ENCODE measurements around the gene ANO9.

ANO9 gene

GRCh38 chr11:441418-442274 is at the start of gene ANO9:
Gene ANO9, minus strand, starts transcription at chr11:442011. Its CDS starts 85 bp downstream, at chr11:441926.
- no peak for DNase-seq (ENCODE audit: low spot score)

- no peak for DNase-seq (ENCODE audit: low spot score)
Observed at GRCh38 chr11:491358-491757, 49.5 kb upstream of the ANO9 start.

- no peak for DNase-seq (ENCODE audit: low spot score)
Observed at GRCh38 chr11:490930-491260, 49.1 kb upstream of the ANO9 start.

- DNase-seq (ENCODE audit: low spot score), result no peak
Observed at GRCh38 chr11:490186-490929, 48.5 kb upstream of the ANO9 start.

GRCh38 chr11:489610-490185 is 47.9 kb upstream of the ANO9 start:
- DNase-seq (ENCODE audit: low spot score), result no peak

- no peak for DNase-seq (ENCODE audit: low spot score)
Observed at GRCh38 chr11:488992-489391, 47.2 kb upstream of the ANO9 start.

GRCh38 chr11:488579-488978 is 46.8 kb upstream of the ANO9 start:
- no peak for DNase-seq (ENCODE audit: low spot score)

GRCh38 chr11:488062-488461 is 46.3 kb upstream of the ANO9 start:
- no peak for DNase-seq (ENCODE audit: low spot score)

GRCh38 chr11:487571-488021 is 45.8 kb upstream of the ANO9 start:
- no peak for DNase-seq (ENCODE audit: low spot score)

GRCh38 chr11:486189-486588 is 44.4 kb upstream of the ANO9 start:
- DNase-seq (ENCODE audit: low spot score), result no peak

GRCh38 chr11:484616-485015 is 42.8 kb upstream of the ANO9 start:
- DNase-seq (ENCODE audit: low spot score), result no peak

- DNase-seq (ENCODE audit: low spot score), result no peak
Observed at GRCh38 chr11:479311-479710, 37.5 kb upstream of the ANO9 start.

- no peak for DNase-seq (ENCODE audit: low spot score)
Observed at GRCh38 chr11:477052-477715, 35.4 kb upstream of the ANO9 start.

- no peak for DNase-seq (ENCODE audit: low spot score)
Observed at GRCh38 chr11:476416-476815, 34.6 kb upstream of the ANO9 start.

GRCh38 chr11:475941-476340 is 34.1 kb upstream of the ANO9 start:
- DNase-seq (ENCODE audit: low spot score), result no peak

GRCh38 chr11:474914-475506 is 33.2 kb upstream of the ANO9 start:
- no peak for DNase-seq (ENCODE audit: low spot score)

GRCh38 chr11:473962-474785 is 32.4 kb upstream of the ANO9 start:
- no peak for DNase-seq (ENCODE audit: low spot score)

- DNase-seq (ENCODE audit: low spot score), result no peak
Observed at GRCh38 chr11:473415-473814, 31.6 kb upstream of the ANO9 start.

- no peak for DNase-seq (ENCODE audit: low spot score)
Observed at GRCh38 chr11:472816-473215, 31.0 kb upstream of the ANO9 start.

GRCh38 chr11:472272-472671 is 30.5 kb upstream of the ANO9 start:
- DNase-seq (ENCODE audit: low spot score), result no peak

- DNase-seq (ENCODE audit: low spot score), result no peak
Observed at GRCh38 chr11:471468-472145, 29.8 kb upstream of the ANO9 start.
